ENCODE data around the gene C8B.

The C8B gene

DNA sequence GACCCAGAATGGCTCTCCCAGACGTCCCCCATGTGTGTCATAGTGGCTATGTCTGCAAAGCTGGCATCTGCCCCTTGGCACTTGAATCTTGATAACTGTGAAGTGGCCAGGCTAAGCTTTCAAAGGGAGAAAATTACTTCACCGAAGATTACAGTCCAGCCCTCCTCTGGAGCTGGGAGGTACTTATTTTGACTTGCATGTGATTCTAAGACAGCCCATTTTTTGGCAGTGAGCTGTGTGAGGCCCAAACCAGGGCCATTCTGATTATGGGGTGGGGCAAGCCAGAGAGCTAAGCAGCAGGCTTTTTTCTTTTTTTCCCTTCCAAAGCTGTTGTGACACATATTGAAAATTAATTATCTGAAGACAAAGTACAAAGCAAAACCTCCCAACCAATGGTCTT lies 42.1 kb upstream of the C8B start:
- Histone ChIP-seq H3K36me3 (ENCODE audit: control insufficient read depth, insufficient read depth, low read length) (no peaks in the 10 kb centered on the region), H3K9me3 (ENCODE audit: control insufficient read depth, low read length) (no peaks in the 10 kb centered on the region), H3K79me2 (no peaks in the 10 kb centered on the region), H2AFZ (no peak overlapping the region), H3K27ac (no peak overlapping the region), H3K4me3 (ENCODE audit: low read depth, low read length) (no peak overlapping the region), H3K27me3 (ENCODE audit: control insufficient read depth, insufficient read depth, low read length) (no peaks in the 10 kb centered on the region), H3K4me2 (ENCODE audit: low read length) (no peak overlapping the region), H3K9ac (no peak overlapping the region), H3K4me1 (no peaks in the 10 kb centered on the region)
- TF ChIP-seq, protein P1, sequence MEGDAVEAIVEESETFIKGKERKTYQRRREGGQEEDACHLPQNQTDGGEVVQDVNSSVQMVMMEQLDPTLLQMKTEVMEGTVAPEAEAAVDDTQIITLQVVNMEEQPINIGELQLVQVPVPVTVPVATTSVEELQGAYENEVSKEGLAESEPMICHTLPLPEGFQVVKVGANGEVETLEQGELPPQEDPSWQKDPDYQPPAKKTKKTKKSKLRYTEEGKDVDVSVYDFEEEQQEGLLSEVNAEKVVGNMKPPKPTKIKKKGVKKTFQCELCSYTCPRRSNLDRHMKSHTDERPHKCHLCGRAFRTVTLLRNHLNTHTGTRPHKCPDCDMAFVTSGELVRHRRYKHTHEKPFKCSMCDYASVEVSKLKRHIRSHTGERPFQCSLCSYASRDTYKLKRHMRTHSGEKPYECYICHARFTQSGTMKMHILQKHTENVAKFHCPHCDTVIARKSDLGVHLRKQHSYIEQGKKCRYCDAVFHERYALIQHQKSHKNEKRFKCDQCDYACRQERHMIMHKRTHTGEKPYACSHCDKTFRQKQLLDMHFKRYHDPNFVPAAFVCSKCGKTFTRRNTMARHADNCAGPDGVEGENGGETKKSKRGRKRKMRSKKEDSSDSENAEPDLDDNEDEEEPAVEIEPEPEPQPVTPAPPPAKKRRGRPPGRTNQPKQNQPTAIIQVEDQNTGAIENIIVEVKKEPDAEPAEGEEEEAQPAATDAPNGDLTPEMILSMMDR (IDR thresholded peaks at IDR 0.05): no peak

DNA sequence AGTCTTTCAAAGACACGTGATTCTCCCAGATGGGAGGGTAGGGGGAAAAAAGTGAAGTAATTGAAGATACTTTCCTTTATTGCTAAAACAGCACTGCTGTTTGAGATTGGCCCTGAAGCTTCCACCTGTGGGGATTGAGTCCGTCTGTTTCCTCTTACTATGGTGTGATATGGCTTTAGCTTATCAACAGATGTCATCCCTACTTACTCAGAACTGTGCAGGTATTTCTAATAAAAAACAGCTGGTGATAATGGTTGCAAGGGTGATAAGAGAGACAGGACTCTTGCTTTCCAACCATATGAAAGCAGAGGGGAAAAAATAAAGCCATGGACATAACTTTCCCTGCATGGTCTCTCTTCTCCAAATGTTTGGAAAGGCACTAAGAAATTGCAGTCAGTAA lies 41.7 kb upstream of the C8B start:
- H3K4me1 ChIP-seq: no peaks in the 10 kb centered on the region
- H2AFZ ChIP-seq: no peak overlapping the region
- H3K27ac ChIP-seq: no peak overlapping the region
- no peaks in the 10 kb centered on the region for H3K27me3 ChIP-seq (ENCODE audit: control insufficient read depth, insufficient read depth, low read length)
- no peaks in the 10 kb centered on the region for H3K79me2 ChIP-seq
- H3K4me2 ChIP-seq (ENCODE audit: low read length): no peak overlapping the region
- H3K9me3 ChIP-seq (ENCODE audit: control insufficient read depth, low read length): no peaks in the 10 kb centered on the region
- H3K36me3 ChIP-seq (ENCODE audit: control insufficient read depth, insufficient read depth, low read length): no peaks in the 10 kb centered on the region
- TF ChIP-seq, protein P1 (IDR thresholded peaks at IDR 0.05): no peak
- no peak overlapping the region for H3K9ac ChIP-seq
- no peak overlapping the region for H3K4me3 ChIP-seq (ENCODE audit: low read depth, low read length)

DNA sequence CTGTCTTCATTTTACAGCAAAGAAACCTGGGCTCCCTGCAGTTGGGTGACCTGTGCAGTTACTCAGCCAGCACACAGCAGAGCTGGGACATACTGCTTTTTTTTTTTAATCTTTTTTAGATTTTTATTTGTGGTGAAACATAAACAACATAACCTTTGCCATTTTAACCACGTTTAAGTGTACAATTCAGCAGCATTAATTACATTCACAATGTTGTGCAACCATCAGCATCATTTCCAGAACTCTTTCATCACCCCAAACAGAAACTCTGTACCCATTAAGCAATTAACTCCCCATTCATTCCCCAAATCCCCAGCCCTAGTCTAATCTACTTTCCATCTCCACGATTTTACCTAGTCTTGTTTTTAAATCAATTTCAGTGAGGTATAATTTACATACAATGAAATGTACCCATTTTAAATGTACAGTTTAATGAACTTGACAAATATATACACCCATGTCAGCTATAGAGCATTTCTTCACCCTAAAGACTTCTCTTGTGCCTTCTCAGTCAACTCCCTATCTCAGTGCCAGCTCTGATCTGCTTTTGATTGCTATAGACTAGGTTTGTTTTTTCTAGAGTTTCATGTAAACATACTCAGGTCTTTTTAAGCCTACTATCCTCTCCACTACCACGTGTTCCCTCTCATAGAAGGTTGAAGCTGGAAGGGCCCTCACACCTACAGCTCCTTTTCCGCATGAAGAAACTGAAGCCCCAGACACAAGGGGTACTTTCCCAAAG lies 37.8 kb upstream of the C8B start:
- H3K27ac ChIP-seq: no peak overlapping the region
- H3K4me3 ChIP-seq (ENCODE audit: low read depth, low read length): no peak overlapping the region
- no peaks in the 10 kb centered on the region for H3K4me1 ChIP-seq

DNA sequence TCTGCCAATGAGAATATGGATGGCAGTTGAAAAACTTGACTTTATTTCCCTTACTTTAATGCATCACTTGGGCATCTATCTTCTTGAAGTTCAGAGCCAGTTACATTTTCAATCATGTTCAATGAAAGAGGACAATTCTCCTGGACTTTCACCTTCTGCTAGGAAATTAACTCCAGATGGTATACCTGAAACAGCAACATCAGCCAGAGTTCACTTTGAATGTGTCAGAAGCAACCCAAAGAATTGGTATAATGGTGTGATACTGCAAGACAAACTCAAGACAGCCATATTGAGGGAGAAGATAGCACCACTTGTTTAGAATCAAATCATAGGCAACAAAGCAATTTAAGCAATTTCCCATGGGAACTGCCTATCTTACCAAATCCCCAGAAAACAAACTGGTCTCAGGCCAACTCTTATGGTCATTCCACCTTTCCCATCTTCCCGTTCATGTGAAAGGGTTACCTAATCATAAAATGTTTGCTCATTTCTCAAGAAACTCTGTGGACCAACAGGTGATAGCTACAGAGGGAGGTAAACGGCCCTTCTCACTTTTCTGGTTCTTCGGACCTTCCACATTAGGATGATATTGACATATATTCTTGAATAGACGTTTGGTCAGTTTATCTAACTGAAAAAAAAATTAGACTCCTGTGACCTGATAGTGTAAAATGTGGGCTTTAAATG lies 29.7 kb upstream of the C8B start:
- TF ChIP-seq, protein P1 (IDR thresholded peaks at IDR 0.05): no peak
- Histone ChIP-seq H3K4me3 (ENCODE audit: low read depth, low read length) (no peak overlapping the region), H3K27ac (no peak overlapping the region), H3K36me3 (ENCODE audit: control insufficient read depth, insufficient read depth, low read length) (no peaks in the 10 kb centered on the region), H3K4me2 (ENCODE audit: low read length) (no peak overlapping the region), H3K9ac (no peak overlapping the region), H3K27me3 (ENCODE audit: control insufficient read depth, insufficient read depth, low read length) (no peaks in the 10 kb centered on the region), H3K79me2 (no peaks in the 10 kb centered on the region), H3K4me1 (no peaks in the 10 kb centered on the region), H3K9me3 (ENCODE audit: control insufficient read depth, low read length) (no peaks in the 10 kb centered on the region), H2AFZ (no peak overlapping the region)

More for the DNA sequence above, 37.8 kb upstream of the C8B start:
- Histone ChIP-seq H2AFZ (no peak overlapping the region), H3K27me3 (ENCODE audit: control insufficient read depth, insufficient read depth, low read length) (no peaks in the 10 kb centered on the region), H3K79me2 (no peaks in the 10 kb centered on the region), H3K9ac (no peak overlapping the region), H3K9me3 (ENCODE audit: control insufficient read depth, low read length) (no peaks in the 10 kb centered on the region), H3K4me2 (ENCODE audit: low read length) (no peak overlapping the region), H3K36me3 (ENCODE audit: control insufficient read depth, insufficient read depth, low read length) (no peaks in the 10 kb centered on the region)
- TF ChIP-seq, protein P1 (IDR thresholded peaks at IDR 0.05): no peak
